K562 (cell line): ENCODE measurements around the gene MAP3K2. TPM values are rescaled to one million over a fixed set of nuclear protein-coding genes. Genes with fewer than 3 reads are reported as not detected.

Source experiments
- BMI1 ChIP-seq: fragments of 150-350 bp; IDR thresholded peaks from 2 replicates; pipeline ENCODE4 v1.6.1; 2014; ENCODE audit warnings: low read length
- CCAR2 ChIP-seq: fragments of 200-400 bp; formaldehyde crosslinking; IDR thresholded peaks from 2 replicates; pipeline ENCODE4 v1.6.1; 2017; ENCODE audit warnings: mild to moderate bottlenecking, low read depth, low read length
- DNMT1 ChIP-seq: fragments of 450-650 bp; IDR thresholded peaks from 2 replicates; pipeline ENCODE4 v1.6.1; 2016; ENCODE audit warnings: antibody characterized with exemption, mild to moderate bottlenecking
- ERF ChIP-seq: fragments of 450-650 bp; formaldehyde crosslinking; IDR thresholded peaks from 2 replicates; pipeline ENCODE4 v1.4.0; 2020; ENCODE audit warnings: mild to moderate bottlenecking, mixed read lengths
- FOXA3 ChIP-seq, 2 experiments: fragments of 450-650 bp in 1 of 2; sonication (generic) in 1 of 2; formaldehyde crosslinking; IDR thresholded peaks in 1 of 2; conservative IDR thresholded peaks in 1 of 2; 2 replicates each; pipeline versions ENCODE4 v1.4.0 to v1.8.0; 2020 to 2022; ENCODE audit warnings: mild to moderate bottlenecking in 2 of 2, missing genetic modification reagents in 1 of 2
- KDM4B ChIP-seq, 2 experiments: fragments of 450-650 bp in 1 of 2; sonication (generic) in 1 of 2; IDR thresholded peaks; 2 replicates each; pipeline ENCODE4 v1.6.1; 2016 to 2017; ENCODE audit warnings: borderline replicate concordance in 2 of 2, antibody characterized with exemption in 1 of 2, low read depth in 1 of 2, mild to moderate bottlenecking in 1 of 2
- MYC ChIP-seq, 2 experiments: fragments of 250-450 bp in 1 of 2; sonication (Bioruptor Pico) in 1 of 2; IDR thresholded peaks; 2 replicates each; pipeline versions ENCODE4 v1.5.1 to v1.6.1; 2012 to 2021; ENCODE audit warnings: low read depth in 2 of 2, borderline replicate concordance in 1 of 2, improper control_type of control experiment in 1 of 2, low read length in 1 of 2, mild to moderate bottlenecking in 1 of 2, moderate library complexity in 1 of 2
- NFIX ChIP-seq: fragments of 250-450 bp; sonication (Bioruptor Pico); IDR thresholded peaks from 2 replicates; pipeline ENCODE4 v1.4.0; 2020; ENCODE audit warnings: low read depth, mild to moderate bottlenecking, moderate library complexity
- NFRKB ChIP-seq: fragments of 450-650 bp; IDR thresholded peaks from 2 replicates; pipeline ENCODE4 v1.6.1; 2016; ENCODE audit warnings: low read depth
- PML ChIP-seq: IDR thresholded peaks from 2 replicates; pipeline ENCODE4 v1.6.1; 2012; ENCODE audit warnings: low read length, inconsistent platforms
- POLR2G ChIP-seq: fragments of 200-400 bp; formaldehyde crosslinking; IDR thresholded peaks from 2 replicates; pipeline ENCODE4 v1.6.1; 2017; ENCODE audit warnings: low read depth, mild to moderate bottlenecking, antibody characterized with exemption, low read length, moderate library complexity
- RBM34 ChIP-seq: fragments of 200-400 bp; formaldehyde crosslinking; IDR thresholded peaks from 2 replicates; pipeline ENCODE4 v1.6.1; 2018; ENCODE audit warnings: low read length, borderline replicate concordance; ENCODE audit not compliant: insufficient read depth
- SOX6 ChIP-seq: fragments of 450-650 bp; IDR thresholded peaks from 2 replicates; pipeline ENCODE4 v1.6.1; 2014; ENCODE audit warnings: mild to moderate bottlenecking
- TAF9B ChIP-seq: fragments of 450-650 bp; IDR thresholded peaks from 2 replicates; pipeline ENCODE4 v1.6.1; 2018; ENCODE audit warnings: mild to moderate bottlenecking; ENCODE audit not compliant: partially characterized antibody
- YY1 ChIP-seq, 3 experiments: IDR thresholded peaks; 2 replicates each; pipeline ENCODE4 v1.6.1; 2011; ENCODE audit warnings: low read length in 2 of 3, mild to moderate bottlenecking in 2 of 3, moderate library complexity in 2 of 3, borderline replicate concordance in 1 of 3, control low read depth in 1 of 3, low read depth in 1 of 3; ENCODE audit not compliant: insufficient read depth in 3 of 3, insufficient replicate concordance in 2 of 3, control insufficient read depth in 1 of 3, insufficient read length in 1 of 3; ENCODE audit errors: extremely low read depth in 1 of 3
- ZNF134 ChIP-seq: fragments of 250-450 bp; sonication (Bioruptor Pico); conservative IDR thresholded peaks from 2 replicates; pipeline ENCODE4 v1.4.0; 2020
- polyA plus RNA-seq, 8 experiments: library from polyadenylated mRNA; depleted of rRNA in 4 of 8; stranded (reverse) in 5 of 8; unstranded in 3 of 8; fragments of >200 nt; fragmentation: Nextera tagmentation in 2 of 8; fragmentation: Illumina TruSeq in 1 of 8; extraction: Ambion mirVana in 2 of 8; extraction: Trizol in 1 of 8; gene quantifications; 2 replicates each; pipeline versions ENCODE4 v1.2.1 to v1.2.3, GENCODE V29; 2011 to 2014; ENCODE audit warnings: inconsistent platforms in 1 of 8, missing spikeins in 1 of 8
- total RNA-seq, 7 experiments: library from RNA; depleted of rRNA in 6 of 7; stranded (reverse); fragments of >200 nt in 6 of 7; fragmentation: Illumina TruSeq in 2 of 7; extraction: Trizol in 2 of 7; gene quantifications; 2 replicates each; pipeline versions ENCODE4 v1.2.1 to v1.2.3, GENCODE V29; 2011 to 2021; ENCODE audit warnings: low replicate concordance in 1 of 7
- TF ChIP-seq, protein P1 (sequence below): fragments of 250-450 bp; sonication (Bioruptor Pico); IDR thresholded peaks from 2 replicates; pipeline ENCODE4 v1.5.0; 2021; ENCODE audit warnings: mild to moderate bottlenecking, moderate library complexity
- TF ChIP-seq, protein P2 (sequence below), 2 experiments: fragments of 450-650 bp; IDR thresholded peaks; 2 replicates each; pipeline ENCODE4 v1.6.1; 2016
- TF ChIP-seq, protein P3 (sequence below), 2 experiments: IDR thresholded peaks; 2 replicates each; pipeline ENCODE4 v1.6.1; 2011; ENCODE audit warnings: borderline replicate concordance in 1 of 2, control low read depth in 1 of 2, low read depth in 1 of 2, low read length in 1 of 2, mild to moderate bottlenecking in 1 of 2, mixed read lengths in 1 of 2, moderate library complexity in 1 of 2; ENCODE audit not compliant: insufficient read depth in 1 of 2, insufficient read length in 1 of 2, poor library complexity in 1 of 2, severe bottlenecking in 1 of 2; ENCODE audit errors: extremely low read depth in 1 of 2

MAP3K2 gene
- total and polyA plus RNA-seq, 9 of the 15 experiments (the other 6 are each of a cell fraction or from before 2014, with no cell fraction given) = 1.2 to 14.2 (median 5.7) TPM

DNA sequence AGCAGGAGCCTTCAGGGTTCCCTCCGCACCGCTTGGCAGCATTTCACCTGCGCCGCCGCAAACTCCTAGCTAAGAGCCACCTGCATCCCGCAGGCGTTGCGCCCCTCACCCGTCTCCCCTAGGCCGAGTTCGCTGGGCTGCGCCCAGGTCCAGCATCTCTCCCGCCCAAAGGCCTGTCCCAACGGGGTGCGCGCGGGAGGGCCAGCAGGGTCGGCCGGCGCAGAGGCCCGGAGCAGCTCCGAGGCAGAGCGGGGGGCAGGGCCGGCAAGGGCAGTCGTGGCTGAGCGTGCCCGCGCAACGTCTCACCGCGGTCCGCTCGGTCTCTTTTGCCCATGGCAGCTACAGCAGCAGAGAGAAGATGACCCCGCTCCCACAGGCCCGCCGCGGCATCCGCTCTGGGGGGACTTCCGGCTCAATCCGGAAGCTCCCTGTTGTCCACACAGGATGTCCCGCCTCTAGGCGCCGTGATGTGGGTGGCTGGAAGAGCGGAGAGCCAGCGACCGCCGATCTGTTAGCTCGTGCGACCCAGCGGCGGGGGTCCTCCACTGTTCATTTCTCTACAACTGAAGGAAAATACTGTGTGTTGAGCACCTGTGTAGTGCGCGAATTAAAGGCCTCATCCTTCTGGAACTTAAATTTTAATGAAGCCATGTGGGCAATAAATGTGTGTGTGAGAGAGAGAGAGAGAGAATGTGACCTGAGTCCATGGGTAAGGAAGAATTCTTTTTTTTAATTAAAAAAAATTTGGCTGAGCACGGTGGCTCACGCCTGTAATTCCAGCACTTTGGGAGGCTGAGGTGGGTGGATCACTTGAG, 93.8 kb downstream of the MAP3K2 start, which contains the start of gene ERCC3 (continued):
- TF ChIP-seq SOX6 (0 out of 2 replicates have a peak, but pooled peaks have one; percentile 17), NFIX (CRISPR knock-in tag) (no peak), YY1 (IDR thresholded peaks at IDR 0.05; ENCODE audit: borderline replicate concordance in 1 of 3, control insufficient read depth in 1 of 3, extremely low read depth in 1 of 3, insufficient read depth in 3 of 3, insufficient read length in 1 of 3, insufficient replicate concordance in 2 of 3, low read depth in 1 of 3, low read length in 2 of 3) (peak in 2 of 3 experiments; percentile 38 to 66), FOXA3 (CRISPR knock-in tag; conservative IDR thresholded peaks at IDR 0.05 in 1 of 2, IDR thresholded peaks at IDR 0.05 in 1 of 2) (peak in 1 of 2 experiments; percentile 69; a peak in 1 of 4 replicates), POLR2G (peak; percentile 93), ERF (CRISPR knock-in tag) (0 out of 2 replicates have a peak, but pooled peaks have one; percentile 50), MYC (IDR thresholded peaks at IDR 0.05; ENCODE audit: low read depth, low read length) (peak; percentile 62; the same call in 1 of the 2 replicates), MYC (CRISPR knock-in tag; IDR thresholded peaks at IDR 0.05; ENCODE audit: borderline replicate concordance, low read depth) (no peak), DNMT1 (no peak), TAF9B (peak; percentile 76), CCAR2 (no peak), ZNF134 (CRISPR knock-in tag) (no peak), RBM34 (no peak), KDM4B (IDR thresholded peaks at IDR 0.05; ENCODE audit: borderline replicate concordance in 2 of 2, low read depth in 1 of 2) (peak in 1 of 2 experiments; percentile 82; a peak in 1 of 4 replicates), PML (peak; percentile 75), NFRKB (peak; percentile 41; the same call in 1 of the 2 replicates), BMI1 (no peak)
- TF ChIP-seq, protein P1, sequence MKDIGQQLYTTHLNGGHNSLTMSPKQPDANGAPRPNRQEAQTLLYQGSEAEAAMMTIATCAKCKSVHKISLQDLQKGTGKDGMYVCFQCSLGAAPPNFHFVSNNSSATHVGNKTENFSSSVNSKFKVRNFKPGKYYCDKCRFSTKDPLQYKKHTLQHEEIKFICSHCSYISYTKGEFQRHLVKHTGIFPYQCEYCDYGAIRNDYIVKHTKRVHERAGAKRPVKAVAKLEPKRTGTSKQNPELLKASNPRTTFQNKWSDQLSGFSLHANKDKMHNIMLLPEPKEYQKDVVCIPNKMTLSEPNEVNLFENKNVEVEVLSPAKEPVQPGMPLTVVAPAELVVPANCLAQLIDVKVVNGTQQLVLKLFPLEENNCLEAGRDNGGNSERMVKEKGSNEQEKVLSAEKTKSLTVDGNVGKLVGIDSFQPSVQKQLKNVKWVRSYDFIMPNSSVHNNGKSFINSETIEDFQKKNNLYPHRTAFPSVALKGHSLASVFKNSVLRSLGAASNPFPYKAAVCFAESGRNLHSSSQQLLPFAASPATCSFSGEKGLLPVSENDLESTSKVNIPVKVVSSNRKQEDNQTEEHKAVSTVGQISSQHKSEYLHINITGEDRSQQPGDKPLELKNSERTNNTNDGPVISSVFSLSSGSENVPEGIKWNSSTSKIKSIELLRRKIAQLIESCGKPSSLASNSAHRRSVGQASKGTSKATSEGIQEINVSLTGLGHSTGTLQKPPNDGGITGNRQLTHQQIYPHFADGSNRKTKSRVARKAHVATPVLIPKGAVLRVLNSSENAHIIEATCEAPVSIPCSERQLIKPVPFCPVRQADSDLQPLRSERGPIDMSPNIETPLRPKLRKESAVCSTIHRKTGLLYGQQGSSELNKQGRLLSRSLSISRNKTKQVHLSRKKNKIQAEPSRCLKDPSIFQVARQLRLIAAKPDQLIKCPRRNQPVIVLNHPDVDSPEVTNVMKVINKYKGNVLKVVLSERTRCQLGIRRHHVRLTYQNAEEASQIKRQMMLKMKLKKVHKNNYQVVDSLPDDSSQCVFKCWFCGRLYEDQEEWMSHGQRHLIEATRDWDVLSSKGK (CRISPR knock-in tag) = no peak
- TF ChIP-seq, protein P2, sequence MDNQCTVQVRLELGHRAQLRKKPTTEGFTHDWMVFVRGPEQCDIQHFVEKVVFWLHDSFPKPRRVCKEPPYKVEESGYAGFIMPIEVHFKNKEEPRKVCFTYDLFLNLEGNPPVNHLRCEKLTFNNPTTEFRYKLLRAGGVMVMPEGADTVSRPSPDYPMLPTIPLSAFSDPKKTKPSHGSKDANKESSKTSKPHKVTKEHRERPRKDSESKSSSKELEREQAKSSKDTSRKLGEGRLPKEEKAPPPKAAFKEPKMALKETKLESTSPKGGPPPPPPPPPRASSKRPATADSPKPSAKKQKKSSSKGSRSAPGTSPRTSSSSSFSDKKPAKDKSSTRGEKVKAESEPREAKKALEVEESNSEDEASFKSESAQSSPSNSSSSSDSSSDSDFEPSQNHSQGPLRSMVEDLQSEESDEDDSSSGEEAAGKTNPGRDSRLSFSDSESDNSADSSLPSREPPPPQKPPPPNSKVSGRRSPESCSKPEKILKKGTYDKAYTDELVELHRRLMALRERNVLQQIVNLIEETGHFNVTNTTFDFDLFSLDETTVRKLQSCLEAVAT (IDR thresholded peaks at IDR 0.05) = 0 out of 4 replicates have a peak, but pooled peaks of 1 of the 2 experiments have one; percentile 17
- TF ChIP-seq, protein P3, sequence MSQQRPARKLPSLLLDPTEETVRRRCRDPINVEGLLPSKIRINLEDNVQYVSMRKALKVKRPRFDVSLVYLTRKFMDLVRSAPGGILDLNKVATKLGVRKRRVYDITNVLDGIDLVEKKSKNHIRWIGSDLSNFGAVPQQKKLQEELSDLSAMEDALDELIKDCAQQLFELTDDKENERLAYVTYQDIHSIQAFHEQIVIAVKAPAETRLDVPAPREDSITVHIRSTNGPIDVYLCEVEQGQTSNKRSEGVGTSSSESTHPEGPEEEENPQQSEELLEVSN (IDR thresholded peaks at IDR 0.05; ENCODE audit: borderline replicate concordance in 1 of 2, extremely low read depth in 1 of 2, insufficient read depth in 1 of 2, insufficient read length in 1 of 2, low read depth in 1 of 2, low read length in 1 of 2, poor library complexity in 1 of 2, severe bottlenecking in 1 of 2) = peak; percentile 36 to 38
